ENCODE data around the gene TNFAIP3. TPM values are rescaled to one million over a fixed set of nuclear protein-coding genes. Genes with fewer than 3 reads are reported as not detected.

The TNFAIP3 gene
- total and polyA plus RNA-seq, 2 of the 8 experiments (the other 6 are each of a cell fraction or from before 2014, with no cell fraction given), result 1.6 to 2.0 TPM

GRCh38 chr6:137871291-137871690, 4.2 kb downstream of the TNFAIP3 start:
- FAIRE-seq (no peak), DNase-seq (ENCODE audit: low read depth in 1 of 2, low spot score in 2 of 2) (no peak)
- H2BK20ac ChIP-seq (ENCODE audit: low read length), result no peak overlapping the region
- H3K4me3 ChIP-seq (ENCODE audit: extremely low read depth in 1 of 4, insufficient read depth in 2 of 4, low read depth in 3 of 4, low read length in 4 of 4), result no peak overlapping the region
- H2AFZ ChIP-seq (ENCODE audit: low read length), result no peak overlapping the region
- H3K4me2 ChIP-seq (ENCODE audit: insufficient read depth in 1 of 2, low read depth in 2 of 2, low read length in 2 of 2), result no peak overlapping the region; a peak in 1 of 4 replicates
- H3K14ac ChIP-seq (ENCODE audit: insufficient read length), result no peak overlapping the region
- H2BK12ac ChIP-seq (ENCODE audit: low read depth, low read length), result no peak overlapping the region
- ChIA-PET CTCF (ENCODE audit: partially characterized antibody) (interaction anchor here (0.6 to 6.6 kb wide), 9 partner anchors 9 to 167 kb away, joined by 3 to 52 read pairs (median 7); no protein-coding TSS in a partner anchor), POLR2A (ENCODE audit: partially characterized antibody) (interaction anchor here (1.2 kb wide), 1 partner anchor 72 kb away, joined by 3 read pairs; no protein-coding TSS in a partner anchor)
- no peaks in the 10 kb centered on the region for H3K79me2 ChIP-seq (ENCODE audit: control insufficient read depth in 1 of 2, insufficient read depth in 2 of 2, low read length in 2 of 2)
- no peak overlapping the region for H2BK15ac ChIP-seq (ENCODE audit: low read length)
- H4K5ac ChIP-seq (ENCODE audit: insufficient read length, low read depth, low read length), result no peak overlapping the region
- no peak overlapping the region for H4K8ac ChIP-seq (ENCODE audit: extremely low read depth, insufficient read depth, low read length)
- H3K27me3 ChIP-seq (replicated peaks in 1 of 4; ENCODE audit: control insufficient read depth in 3 of 4, extremely low read depth in 1 of 4, insufficient read depth in 3 of 4, low read length in 3 of 4), result peaks cover 0 to 13% (median 6%) of the 10 kb centered on the region in 4 experiments; a peak in 5 of 7 replicates
- no peak overlapping the region for H3K56ac ChIP-seq (replicated peaks; ENCODE audit: insufficient read length, low read depth, low read length)
- H2BK120ac ChIP-seq (replicated peaks; ENCODE audit: low read depth, low read length), result no peak overlapping the region
- no peaks in the 10 kb centered on the region for H3K9me3 ChIP-seq (ENCODE audit: insufficient read depth in 2 of 2, low read depth in 1 of 2, low read length in 1 of 2)
- no peak overlapping the region for H3K27ac ChIP-seq (ENCODE audit: low read depth, low read length)
- no peaks in the 10 kb centered on the region for H4K20me1 ChIP-seq (replicated peaks in 1 of 2; ENCODE audit: control insufficient read depth in 1 of 2, insufficient read depth in 2 of 2, low read length in 2 of 2)
- H3K4ac ChIP-seq (replicated peaks; ENCODE audit: insufficient read length, low read depth, low read length), result no peak overlapping the region
- H3K79me1 ChIP-seq (ENCODE audit: low read depth, low read length), result no peaks in the 10 kb centered on the region; the same call in 1 of the 2 replicates
- H2AK5ac ChIP-seq (ENCODE audit: low read depth, low read length), result no peak overlapping the region
- peaks cover 0 to 2% (median 1%) of the 10 kb centered on the region in 4 experiments; a peak in 5 of 7 replicates for H3K4me1 ChIP-seq (replicated peaks in 1 of 4; ENCODE audit: control insufficient read depth in 3 of 4, insufficient read depth in 4 of 4, low read length in 3 of 4)
- no peak overlapping the region for H2BK5ac ChIP-seq (ENCODE audit: low read depth, low read length)
- no peak overlapping the region for H3K9ac ChIP-seq (replicated peaks in 1 of 4; ENCODE audit: extremely low read depth in 1 of 4, low read depth in 3 of 4, low read length in 3 of 4)
- 86% methylated on average over 11 of the region's 11 CpGs; no CpG with 5 or more reads in 1 of the 2 experiments for WGBS, 2 experiments (ENCODE audit: extremely low coverage in 1 of 2, insufficient coverage in 1 of 2, insufficient read length in 1 of 2, insufficient replicate concordance in 2 of 2, low coverage in 1 of 2, low lambda C conversion rate in 2 of 2, missing lambda C conversion rate in 1 of 2)
- H4K91ac ChIP-seq (replicated peaks; ENCODE audit: insufficient read length, low read length), result no peak overlapping the region
- H3K23me2 ChIP-seq (ENCODE audit: low read depth, low read length), result peaks cover 9% of the 10 kb centered on the region
- peaks cover 0 to 11% (median 3%) of the 10 kb centered on the region in 4 experiments; a peak in 2 of 8 replicates for H3K36me3 ChIP-seq (ENCODE audit: control insufficient read depth in 2 of 4, insufficient read depth in 4 of 4, low read length in 3 of 4)
- H3K23ac ChIP-seq (ENCODE audit: insufficient read length), result no peak overlapping the region
- H3K18ac ChIP-seq (ENCODE audit: extremely low read depth, low read length), result no peak overlapping the region
- TF ChIP-seq SUZ12 (IDR thresholded peaks at IDR 0.05; ENCODE audit: low read length), result no peak
- no peak for TF ChIP-seq SP2 (IDR thresholded peaks at IDR 0.05; ENCODE audit: low read length)
- no peak for TF ChIP-seq TAF7 (optimal IDR thresholded peaks at IDR 0.05; ENCODE audit: borderline replicate concordance, low read depth, low read length)
- TF ChIP-seq FOSL1 (IDR thresholded peaks at IDR 0.05; ENCODE audit: insufficient read depth, low read depth, low read length), result no peak
- TF ChIP-seq CBX8 (IDR thresholded peaks at IDR 0.05; ENCODE audit: borderline replicate concordance, low read depth, low read length), result no peak
- TF ChIP-seq RAD21 (IDR thresholded peaks at IDR 0.05 in 1 of 2, conservative IDR thresholded peaks at IDR 0.05 in 1 of 2; ENCODE audit: low read depth in 2 of 2, low read length in 2 of 2), result no peak
- no peak for TF ChIP-seq YY1 (IDR thresholded peaks at IDR 0.05; ENCODE audit: low read depth, low read length)
- no peak for TF ChIP-seq ATF3 (IDR thresholded peaks at IDR 0.05; ENCODE audit: insufficient read depth, low read depth, low read length)
- TF ChIP-seq TBP (IDR thresholded peaks at IDR 0.05; ENCODE audit: low read depth, low read length), result no peak
- TF ChIP-seq BACH1 (IDR thresholded peaks at IDR 0.05; ENCODE audit: low read length), result no peak
- no peak for TF ChIP-seq NRF1 (IDR thresholded peaks at IDR 0.05; ENCODE audit: low read depth, low read length)
- TF ChIP-seq E2F6 (IDR thresholded peaks at IDR 0.05), result no peak
- TF ChIP-seq SIRT6 (IDR thresholded peaks at IDR 0.05; ENCODE audit: low read length), result no peak
